ENCODE data around the gene SH3GL3.

Gene SH3GL3

GRCh38 chr15:83514584-83514983 is 67.4 kb downstream of the SH3GL3 start:
- no peak for FAIRE-seq

- FAIRE-seq, result no peak
Measured at GRCh38 chr15:83515164-83515563, 68.0 kb downstream of the SH3GL3 start.

DNA sequence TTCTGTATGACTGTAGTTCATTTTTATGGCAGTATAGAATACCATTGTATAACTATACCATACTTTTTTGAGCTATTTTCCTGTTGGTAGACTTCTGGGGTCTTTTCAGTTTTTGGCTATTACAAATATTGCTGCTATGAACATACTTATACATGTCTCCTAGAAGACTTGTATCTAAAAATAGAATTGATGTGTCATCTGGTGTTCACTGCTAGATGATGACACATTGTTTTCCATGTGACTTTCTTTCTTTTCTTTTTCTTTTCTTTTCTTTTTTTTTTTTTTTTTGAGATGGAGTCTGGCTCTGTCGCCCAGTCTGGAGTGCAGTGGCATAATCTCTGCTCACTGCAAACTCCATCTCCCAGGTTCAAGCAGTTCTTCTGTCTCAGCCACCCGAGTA is 69.8 kb downstream of the SH3GL3 start:
- no peak for FAIRE-seq

GRCh38 chr15:83526319-83526718 is 79.2 kb downstream of the SH3GL3 start:
- no peak for FAIRE-seq

DNA sequence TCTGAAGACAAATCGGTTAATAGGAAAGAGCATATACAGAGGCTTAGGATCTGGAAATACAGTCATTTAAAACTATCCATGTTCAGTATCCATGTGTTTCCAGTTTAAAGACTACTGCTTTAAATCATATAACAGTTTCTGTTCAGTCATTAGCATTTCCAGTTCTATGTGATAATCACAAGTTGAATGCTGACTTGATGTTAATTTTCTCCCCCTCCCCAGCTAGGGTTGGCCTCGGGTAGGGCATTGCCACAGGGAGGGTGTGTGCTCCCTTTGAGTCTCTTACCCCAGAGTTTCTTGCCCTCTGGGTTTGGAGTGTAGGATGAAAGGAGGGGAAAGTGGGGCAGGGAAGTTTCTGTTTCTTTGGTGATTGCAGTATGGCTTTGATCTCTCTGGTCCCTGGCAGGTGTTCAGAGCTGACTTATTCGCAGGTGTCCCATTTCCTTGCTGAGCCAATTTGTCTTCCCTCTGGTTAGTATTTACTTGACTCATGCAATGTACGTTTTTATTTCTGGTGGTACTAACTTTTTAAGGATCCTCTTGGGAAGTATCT is 86.3 kb downstream of the SH3GL3 start:
- no peak for FAIRE-seq

GRCh38 chr15:83537606-83538005 is 90.5 kb downstream of the SH3GL3 start:
- no peak for FAIRE-seq

GRCh38 chr15:83538682-83539081 is 91.5 kb downstream of the SH3GL3 start:
- FAIRE-seq, result no peak

DNA sequence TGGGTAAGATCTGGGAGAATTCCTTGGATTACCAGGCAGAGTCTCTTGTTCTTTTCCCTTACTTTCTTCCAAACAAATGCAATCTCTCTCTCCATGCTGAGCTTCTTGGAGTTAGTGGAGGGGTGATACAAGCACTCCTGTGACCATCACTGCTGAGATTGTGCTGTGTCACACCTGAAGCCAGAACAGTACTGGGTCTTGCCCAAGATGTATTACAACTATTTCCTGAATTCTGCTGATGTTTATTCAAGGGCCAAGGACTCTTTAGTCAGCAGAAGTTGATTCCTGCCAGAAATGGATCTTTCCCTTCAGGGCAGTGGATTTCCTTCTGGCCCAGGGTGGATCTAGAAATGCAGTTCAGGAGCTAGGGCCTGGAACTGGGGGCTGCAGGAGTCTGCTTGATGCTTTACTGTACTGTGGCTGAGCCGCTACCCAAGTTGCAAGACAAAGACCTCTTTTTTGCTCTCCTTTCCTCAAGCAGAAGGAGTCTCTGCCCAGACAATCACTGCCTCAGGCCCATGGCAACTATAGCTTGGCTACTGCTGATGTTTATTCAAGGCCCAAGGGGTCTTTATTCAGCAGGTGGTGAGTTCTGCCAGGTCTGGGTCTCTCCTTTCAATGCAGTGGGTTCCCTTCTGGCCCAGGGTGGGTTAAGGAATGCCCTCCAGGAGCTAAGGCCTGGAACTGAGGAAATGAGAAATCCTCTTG is 98.8 kb downstream of the SH3GL3 start:
- FAIRE-seq, result no peak

GRCh38 chr15:83546512-83546888 is 99.4 kb downstream of the SH3GL3 start:
- no peak for FAIRE-seq

DNA sequence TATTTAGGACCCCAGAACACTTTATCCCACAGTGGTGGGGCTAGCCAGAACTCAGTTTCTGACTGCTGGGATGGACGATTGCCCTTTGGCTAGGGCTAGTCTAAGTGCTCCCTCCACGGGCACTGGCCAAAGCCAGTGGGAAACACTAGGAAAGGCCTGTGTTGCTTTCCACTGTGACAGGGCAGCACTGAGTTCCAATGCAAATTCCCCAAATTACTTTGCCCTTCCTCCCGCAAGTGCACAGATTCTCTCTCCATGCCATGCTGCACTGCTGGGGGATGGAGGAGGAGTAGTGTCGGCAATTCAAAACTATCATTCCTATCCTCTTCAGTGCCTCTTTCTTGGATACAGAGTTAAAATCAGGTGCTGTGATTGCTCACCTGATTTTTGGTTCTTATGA is 100.0 kb downstream of the SH3GL3 start:
- no peak for FAIRE-seq

DNA sequence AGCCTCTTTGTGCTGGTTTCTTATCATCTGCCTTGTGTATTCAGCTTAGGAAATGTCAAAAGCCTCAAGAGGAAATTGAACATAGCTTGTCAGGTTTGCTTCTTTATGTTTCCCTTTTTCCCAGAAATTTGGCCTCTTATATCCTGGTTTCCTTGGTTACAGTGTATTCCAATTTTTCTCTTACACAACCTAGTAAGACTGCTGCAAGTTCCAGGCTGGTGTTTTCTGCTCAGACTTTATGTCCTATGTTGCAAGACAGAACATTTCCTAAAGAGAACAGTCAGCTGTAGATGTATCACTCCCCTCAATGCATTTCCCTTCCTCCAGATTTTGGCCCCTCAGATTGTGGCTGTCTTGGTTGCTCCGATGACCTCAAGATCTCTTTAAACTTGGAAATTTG is 102.5 kb downstream of the SH3GL3 start:
- FAIRE-seq, result no peak

- no peak for FAIRE-seq
Measured at GRCh38 chr15:83554558-83554957, 107.4 kb downstream of the SH3GL3 start.

DNA sequence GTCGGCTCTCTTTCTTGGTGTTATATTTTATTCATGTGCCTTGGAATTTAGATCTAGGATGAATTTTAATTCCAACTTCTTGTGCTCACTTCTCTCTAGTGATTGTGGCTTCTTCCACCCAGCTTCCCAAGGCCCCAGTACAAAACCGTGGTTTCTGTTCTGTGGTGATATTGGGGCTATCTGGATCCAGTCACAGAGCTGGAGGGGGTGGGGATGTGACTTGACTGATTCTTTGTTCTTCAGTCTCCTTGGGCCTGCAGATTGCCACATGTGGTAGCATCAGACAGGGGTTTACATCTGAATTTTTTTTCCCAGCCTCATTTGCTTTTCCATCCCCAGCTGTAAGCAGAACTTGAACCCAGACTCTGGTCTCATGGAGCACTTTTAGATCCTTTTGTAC is 108.2 kb downstream of the SH3GL3 start:
- FAIRE-seq, result no peak

DNA sequence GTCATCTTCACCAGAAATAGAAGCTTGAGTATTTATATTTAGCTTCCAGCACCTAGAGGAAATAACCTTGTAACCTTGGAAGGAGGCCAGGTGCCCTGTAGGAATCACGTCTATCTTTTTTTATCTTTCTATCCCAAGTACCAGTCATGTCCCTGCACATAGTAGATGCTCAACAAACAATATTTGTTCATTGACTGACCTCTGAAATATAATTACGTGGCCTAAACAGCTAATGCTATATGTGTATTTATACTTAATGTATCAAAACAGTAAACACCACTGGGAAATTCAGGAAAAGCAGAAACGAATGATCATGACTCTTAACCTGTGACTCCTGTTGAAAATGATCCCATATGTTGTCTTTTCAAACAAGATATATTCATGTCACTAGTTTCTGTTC is 108.9 kb downstream of the SH3GL3 start:
- no peak for FAIRE-seq

DNA sequence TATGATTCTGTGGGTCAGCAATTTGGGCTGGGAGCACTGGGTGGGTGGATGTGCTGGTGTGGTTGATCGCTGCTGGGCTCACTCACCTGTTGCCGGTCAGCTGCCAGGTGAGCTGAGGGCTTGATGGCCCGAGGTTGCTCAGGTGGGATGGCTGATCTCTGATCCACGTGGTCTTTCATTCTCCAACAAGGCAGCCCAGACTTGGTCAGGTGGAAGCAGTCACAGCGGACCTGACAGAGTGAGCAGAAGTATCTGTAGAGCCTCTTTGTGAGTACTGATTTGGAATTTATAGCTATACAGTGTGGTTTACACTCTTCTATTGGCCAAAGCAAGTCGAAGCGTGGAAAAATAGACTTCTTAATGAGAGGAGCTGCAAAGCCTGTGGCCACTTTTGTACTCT is 109.6 kb downstream of the SH3GL3 start:
- FAIRE-seq, result no peak

GRCh38 chr15:83558146-83558545 is 111.0 kb downstream of the SH3GL3 start:
- no peak for FAIRE-seq

GRCh38 chr15:83559310-83559966 is 112.3 kb downstream of the SH3GL3 start:
- FAIRE-seq, result no peak

DNA sequence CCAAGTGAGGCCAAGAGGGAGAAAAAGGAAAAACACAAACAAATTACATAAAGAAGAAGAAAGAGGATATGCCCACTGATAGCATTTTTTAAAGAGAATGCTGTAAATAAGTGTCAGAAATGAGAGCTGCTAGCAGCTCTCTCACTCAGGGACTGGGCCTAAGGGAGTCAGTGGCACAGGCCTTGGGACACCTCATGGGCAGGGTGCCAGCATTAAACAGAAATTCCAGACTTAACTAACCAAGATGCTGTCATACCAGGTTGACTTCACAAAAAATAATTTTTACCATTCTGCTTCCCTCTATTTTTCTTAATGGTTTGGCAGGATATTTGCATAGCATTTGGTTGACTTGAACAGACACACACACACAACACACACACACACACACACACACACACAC is 114.5 kb downstream of the SH3GL3 start:
- no peak for FAIRE-seq

DNA sequence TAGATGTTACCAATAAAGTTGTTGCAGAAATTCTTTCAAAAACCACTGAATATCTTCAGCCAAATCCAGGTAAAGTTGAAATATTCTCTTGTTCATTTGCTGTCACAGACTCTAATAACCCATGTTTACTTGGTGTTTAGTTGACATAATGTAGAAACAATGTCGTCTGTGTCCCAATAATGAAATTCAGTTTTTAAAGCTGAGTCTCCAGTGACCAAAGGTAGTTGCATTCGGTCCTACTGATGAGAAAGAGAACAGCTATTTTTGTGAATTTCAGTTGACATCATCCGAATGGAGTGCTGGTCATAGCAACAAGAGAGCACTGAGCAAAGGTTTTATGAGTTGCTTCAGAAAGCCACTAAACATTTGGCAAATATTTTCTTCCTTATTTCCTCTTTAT is 118.0 kb downstream of the SH3GL3 start:
- no peak for FAIRE-seq

GRCh38 chr15:83565553-83566159 is 118.5 kb downstream of the SH3GL3 start:
- no peak for FAIRE-seq

- no peak for FAIRE-seq
Measured at GRCh38 chr15:83567318-83567717, 120.2 kb downstream of the SH3GL3 start.

DNA sequence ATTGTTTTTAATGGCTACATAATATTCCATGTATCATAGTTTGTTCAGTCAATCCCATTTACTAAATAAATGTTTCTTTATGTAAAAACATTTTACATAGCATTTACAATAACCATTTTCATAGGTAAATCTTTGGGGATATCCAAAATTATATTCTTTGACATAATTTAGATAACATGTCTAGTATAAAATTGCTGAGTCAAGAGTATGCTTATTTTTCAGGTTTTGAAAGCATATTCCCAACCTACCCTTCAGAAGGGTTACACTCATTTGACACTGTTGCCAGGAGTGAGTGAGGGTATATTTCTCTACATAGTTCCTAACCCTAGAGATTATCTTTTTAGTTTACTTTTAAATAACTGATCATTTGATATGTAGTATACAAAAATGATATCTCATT is 122.2 kb downstream of the SH3GL3 start:
- FAIRE-seq, result no peak

DNA sequence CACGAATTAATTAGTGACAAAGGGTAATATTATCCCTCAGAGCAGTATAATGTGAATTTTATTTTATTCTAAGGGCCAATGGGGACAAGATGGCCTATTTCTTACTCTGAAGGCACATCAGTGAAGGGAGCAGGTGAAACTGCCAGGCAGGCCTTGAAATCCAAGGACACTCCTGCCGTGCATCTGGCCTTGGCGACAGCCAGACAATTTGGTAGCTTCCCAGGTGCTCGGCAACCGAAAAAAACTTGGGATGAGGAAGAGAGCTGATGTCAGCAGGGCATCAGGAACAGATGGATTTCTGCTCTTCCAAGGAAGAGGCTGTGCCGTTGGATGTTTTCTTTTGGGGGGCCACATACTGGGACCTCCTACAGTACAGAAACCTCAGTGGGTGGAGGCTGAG is 123.6 kb downstream of the SH3GL3 start:
- no peak for FAIRE-seq

Data from colon (tissue), 2 donors.